Inflammatory macrophage treated with lipopolysaccharide for 1 hour (primary cell): Measurements from ENCODE around the gene EML1.

Experiments used
- DNase-seq, 2 donors: peaks; one replicate each; pipeline ENCODE4 v3.0.0-alpha.2; 2020 to 2022

The EML1 gene

DNA sequence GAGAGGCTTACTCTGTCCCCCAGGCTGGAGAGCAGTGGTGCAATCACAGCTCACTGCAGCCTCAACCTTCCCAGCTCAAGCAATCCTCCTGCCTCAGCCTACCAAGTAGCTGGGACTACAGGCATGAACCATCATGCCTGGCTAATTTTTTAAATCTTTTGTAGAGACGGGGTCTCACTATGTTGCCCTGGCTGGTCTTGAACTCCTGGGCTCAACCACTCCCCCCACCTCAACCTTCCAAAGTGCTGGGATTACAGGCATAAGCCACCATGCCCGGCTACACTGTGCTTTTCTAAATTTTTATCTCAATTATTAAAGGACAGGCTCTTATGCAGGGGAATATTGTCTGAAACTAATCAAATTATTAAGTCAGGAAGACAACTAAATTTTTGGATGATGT, 44.6 kb downstream of the EML1 start:
- DNase-seq = no peak

DNA sequence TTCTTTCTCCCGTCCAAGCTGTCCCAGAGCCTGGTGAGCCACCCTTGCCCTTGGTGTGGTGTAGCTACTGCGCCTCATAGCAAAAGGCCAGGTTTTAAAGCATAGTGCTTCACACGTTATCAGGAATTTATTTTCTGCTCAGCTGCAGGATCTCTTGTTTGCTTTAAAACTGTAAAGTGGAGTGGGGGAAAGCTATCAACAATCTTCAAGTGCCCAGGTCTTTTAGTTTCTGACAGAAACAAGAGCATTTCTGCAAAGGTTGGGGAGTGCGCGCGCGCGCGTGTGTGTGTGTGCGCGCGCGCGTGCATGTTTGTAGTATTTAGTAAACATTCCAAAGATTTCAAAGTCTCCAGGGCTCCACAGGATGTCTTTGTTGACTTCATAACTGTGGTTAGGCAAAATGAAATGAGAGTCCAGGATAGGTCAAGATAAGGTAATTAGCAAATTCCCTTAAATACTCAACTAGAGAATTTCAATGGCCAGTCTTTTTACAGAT, 45.5 kb downstream of the EML1 start:
- DNase-seq = no peak

- no peak for DNase-seq
These were observed 46.5 kb downstream of the EML1 start for GRCh38 chr14:99839696-99840095.

DNA sequence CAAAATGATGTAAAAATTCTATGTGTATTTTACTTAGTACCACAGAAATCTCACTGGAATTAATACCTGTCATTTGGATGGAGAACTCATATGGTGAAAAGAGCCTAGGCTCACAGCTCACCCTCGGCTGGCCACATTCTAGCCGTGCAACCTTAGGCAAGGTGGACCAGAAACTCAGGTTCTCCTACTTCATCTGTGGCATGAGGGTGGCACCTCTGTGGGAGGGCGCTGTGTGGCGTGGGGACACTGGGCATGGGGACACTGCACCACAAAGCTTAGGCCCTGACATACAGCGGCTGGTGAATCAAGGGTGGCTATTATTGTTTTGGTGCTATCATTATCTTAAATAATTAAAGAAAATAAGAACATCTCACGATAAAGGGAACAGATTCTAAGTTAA, 47.1 kb downstream of the EML1 start:
- no peak for DNase-seq

DNA sequence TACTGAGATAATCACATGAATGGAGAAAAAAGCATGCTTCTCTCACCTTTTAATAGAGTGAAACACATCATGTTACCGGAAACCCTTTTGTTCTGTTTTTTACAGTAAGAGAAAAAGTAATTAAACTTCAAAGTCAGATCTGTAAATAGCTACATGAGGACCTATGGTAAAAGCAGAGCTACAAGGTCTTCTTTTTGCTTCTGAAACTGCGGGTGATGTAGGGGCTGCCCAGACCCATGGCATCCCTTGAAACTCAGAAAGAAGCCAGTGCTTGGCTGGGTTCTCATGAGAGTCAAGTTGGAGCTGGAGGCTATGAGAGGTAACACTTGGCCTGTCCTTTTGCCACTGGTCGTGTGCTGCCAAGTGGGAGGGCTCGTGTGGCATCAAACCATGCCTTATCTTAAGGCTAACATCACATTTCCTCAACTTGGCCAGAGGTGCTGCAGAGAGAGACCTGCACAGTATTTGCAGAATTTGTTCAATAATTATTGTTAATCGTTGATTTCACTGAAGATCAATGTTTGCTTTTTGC, 47.6 kb downstream of the EML1 start:
- no peak for DNase-seq

DNA sequence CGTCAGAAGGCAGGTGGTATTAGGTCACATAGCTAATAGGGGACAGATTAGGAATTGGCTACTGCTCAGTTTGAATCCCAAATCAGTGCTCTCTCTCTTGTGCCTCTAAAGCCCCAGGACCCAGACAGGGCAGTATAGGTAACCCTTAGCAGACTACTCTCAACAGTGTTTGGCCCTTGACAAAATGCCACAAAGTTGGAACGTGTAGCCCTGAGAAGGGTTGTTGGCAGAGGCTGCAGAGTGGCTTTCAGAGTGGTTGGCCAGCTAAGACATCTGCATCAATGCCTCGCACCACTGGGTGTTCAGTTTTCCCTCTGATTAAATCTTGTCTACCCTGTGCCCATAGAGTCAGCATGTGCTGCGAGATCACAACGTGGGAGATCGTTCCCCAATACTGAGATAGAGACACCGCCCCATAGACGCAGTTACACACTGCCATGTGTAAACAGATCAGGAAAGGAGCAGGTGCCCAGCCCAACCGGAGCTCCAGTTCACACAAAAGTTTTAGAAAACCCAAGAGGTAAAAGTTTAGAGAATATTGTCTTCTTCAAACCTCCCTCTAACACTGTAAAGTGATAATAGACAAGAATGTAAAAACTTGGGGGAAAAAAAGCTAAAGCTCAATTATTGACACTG, 48.3 kb downstream of the EML1 start:
- DNase-seq = no peak

GRCh38 chr14:99842141-99842540, 48.9 kb downstream of the EML1 start:
- no peak for DNase-seq

- DNase-seq = no peak
These were observed 53.6 kb downstream of the EML1 start for GRCh38 chr14:99846808-99847207.

DNA sequence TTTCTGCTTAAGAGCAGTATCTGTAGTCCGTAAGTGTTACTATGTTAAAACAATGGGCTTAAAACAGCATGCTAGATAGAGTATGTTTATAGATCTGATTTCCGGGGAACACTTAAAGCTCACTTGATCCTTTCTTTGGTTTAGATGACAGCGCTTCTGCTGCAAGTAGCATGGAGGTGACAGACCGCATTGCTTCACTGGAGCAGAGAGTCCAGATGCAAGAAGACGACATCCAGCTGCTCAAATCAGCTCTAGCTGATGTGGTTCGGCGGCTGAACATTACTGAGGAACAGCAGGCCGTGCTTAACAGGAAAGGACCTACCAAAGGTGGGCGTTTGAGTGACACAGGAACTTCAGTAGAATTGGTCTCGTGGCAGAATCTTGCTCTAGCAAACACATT, 57.5 kb downstream of the EML1 start:
- no peak for DNase-seq

- no peak for DNase-seq
These were observed 59.4 kb downstream of the EML1 start for GRCh38 chr14:99852578-99852977.

DNA sequence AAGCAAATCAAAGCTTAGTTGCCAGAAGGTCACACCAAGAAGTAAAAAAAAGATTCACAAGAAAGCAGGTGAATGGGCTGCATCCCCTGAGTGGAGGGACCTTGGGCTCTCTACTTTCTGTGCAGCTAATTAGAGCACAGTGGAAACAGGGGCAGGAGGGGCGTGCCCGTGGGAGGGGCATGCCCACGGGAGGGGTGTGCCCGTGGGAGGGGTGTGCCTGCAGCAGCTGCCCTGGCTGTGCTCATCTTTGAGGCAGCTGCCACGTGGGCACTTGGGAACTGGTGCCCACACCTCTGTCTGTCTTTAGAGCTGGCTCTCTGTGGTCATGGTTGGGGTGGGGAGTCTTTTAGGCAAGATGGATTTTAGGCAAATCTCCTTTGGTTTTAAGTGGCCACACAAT, 60.0 kb downstream of the EML1 start:
- no peak for DNase-seq

DNA sequence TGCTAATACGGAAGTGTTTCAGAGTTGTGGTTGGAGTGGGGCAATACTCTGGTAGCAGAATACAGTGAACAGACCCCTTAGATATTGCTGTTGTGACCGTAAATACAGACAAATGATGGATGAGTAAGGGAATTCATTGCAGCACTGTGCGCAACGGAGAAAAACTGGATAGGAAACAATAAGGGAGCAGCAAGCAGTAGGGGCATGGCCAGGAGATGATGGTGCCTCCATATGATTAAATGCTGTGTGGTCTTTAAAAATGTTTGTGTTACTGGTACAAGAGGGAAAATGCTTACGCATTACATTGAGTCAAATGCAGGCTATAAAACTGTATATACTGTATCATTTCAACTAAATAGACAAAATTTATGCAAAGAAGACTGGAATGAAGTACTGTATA, 61.6 kb downstream of the EML1 start:
- DNase-seq = no peak

GRCh38 chr14:99855271-99855670, 62.1 kb downstream of the EML1 start:
- DNase-seq = no peak

GRCh38 chr14:99857551-99857950, 64.3 kb downstream of the EML1 start:
- no peak for DNase-seq

DNA sequence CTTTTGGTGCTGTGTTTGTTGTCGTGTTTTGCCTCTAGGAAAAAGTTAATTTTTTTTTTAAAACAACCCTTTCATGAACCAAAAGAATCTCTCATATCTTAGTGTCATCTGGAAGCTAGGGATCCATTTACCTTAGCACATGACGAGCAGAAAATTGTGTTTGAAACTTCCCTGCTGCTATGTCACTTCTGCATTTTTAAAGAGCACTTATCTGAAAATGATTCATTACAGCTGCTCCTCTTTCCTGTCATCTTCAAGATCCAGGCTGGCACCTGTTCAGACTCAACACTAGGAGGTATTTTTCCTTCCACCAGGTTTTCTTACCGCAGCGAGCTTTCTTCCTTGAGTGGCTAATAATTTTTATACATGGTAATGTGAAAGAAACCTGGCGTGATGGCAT, 67.0 kb downstream of the EML1 start:
- no peak for DNase-seq

DNA sequence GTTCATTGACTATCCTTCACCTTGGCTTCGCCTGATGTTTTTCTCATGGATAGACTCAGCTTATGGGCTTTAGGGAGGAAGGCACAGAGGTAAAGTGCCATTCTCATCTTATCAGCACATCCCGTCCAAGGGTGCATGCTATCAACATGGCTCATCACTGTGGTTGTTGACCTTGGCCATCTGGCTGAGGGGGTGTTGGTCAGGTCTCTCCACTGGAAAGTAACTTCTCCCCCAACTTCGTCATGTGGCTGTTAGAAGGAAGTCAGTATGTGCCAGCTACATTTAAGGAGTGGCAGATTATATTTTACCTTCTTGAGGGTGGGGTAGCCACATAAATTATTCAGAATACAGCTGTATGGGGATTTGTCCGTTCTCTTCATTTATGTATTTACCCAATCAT, 68.9 kb downstream of the EML1 start:
- no peak for DNase-seq

GRCh38 chr14:99863059-99863458, 69.8 kb downstream of the EML1 start:
- no peak for DNase-seq

DNA sequence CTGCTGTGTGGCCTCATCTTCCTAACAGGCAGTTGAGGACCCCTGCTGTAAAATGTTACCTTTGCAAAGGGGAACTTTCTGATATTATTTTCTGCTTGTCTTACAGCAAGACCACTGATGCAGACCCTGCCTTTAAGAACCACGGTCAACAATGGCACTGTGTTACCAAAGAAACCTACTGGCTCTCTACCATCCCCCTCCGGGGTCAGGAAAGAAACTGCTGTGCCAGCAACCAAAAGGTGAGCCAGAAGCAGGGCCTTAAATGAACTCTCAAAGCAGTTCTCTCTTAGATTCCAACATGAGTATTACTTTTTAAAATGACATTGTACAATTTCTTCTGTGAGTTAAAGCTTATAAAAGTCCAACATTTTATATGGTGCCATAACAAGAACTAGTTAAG, 72.2 kb downstream of the EML1 start:
- no peak for DNase-seq

- no peak for DNase-seq
These were observed 77.4 kb downstream of the EML1 start for GRCh38 chr14:99870617-99871016.

DNA sequence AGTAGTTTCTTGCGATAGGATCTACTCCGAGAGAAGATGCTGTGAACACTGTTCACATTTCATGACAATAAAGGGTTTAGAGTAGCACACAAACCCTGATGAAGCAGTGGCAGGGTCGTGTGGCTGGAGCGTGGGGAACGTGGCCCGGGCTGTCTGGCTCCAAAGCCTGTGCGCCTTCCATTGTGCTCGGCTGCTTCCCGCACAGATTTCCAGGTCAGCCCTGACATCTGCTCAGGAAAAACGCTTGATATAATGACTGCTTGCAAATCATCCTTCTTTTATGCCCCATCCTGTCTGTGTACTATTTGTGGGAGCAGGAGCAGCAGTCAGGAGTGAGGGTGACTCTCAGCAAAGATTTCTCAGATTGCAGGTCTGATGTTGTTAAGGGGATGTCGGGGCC, 78.6 kb downstream of the EML1 start:
- DNase-seq = no peak

DNA sequence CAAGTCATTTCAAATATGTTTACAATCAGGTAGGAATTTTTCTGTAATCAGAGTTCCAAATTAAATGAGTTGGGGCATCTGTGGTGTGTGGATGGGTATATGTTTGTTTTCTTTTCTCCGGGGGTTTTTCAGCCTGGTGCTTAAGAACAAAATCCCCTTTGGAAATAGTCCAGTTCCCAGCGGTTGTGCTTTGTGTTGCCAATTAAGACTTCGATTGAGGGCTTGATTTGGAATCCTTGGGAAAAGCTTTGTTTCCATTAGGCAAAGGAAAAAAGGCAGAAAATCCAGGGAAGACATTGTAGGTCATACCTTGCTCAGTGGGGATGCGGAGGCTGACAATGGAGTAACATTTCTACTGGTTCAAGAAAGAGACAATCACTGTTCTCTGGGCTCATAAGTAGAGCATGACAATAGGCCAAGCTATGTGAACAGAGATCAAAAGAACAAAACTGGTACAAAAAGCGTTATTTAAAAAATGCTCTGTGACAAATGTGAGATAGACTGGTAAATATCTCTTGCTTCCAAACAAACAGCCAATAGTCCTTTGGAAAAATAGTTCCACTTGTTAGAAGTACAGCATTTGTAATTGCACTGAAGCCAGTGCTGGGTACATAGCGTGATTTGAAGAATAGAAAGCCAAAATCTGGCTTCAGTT, 79.7 kb downstream of the EML1 start:
- no peak for DNase-seq

- no peak for DNase-seq
These were observed 80.4 kb downstream of the EML1 start for GRCh38 chr14:99873653-99874052.

DNA sequence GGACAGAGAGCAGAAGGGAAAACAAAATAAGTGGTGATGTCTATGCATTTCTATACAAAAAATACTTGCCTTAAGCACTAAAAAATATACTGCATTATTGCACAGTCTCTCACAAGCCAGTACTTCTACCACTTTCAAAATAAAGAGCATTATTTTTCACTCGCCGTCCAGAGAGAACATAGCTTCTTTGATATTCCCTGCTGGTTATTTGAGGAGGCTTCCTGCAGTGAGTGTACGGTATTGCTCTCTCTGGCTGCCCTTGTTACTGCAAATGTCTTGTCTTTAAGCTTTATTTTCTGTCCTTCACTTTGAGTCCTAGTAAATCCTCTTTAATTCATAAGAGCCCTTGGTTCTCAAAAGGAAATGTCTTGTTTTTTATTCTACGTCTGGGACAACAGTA, 81.1 kb downstream of the EML1 start:
- DNase-seq = no peak

DNA sequence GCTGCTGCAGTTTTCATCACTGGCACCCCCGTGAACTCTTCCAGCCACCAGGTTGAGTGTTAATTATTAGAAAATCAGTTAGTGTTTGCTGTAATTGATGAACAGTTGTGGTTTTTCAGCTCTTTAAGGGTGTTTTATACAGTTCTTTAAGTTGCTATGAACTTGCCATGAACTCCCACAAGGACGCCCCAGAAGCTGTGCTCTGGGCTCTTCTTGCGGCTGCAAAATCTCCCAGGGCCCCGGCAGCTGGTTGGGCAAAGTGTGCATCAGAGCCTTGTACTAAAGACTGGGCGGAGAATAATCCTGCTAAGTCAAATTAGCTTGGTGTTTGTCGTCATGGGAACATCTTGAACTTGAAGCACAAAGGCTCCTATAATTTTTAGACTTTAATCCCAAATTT, 82.2 kb downstream of the EML1 start:
- DNase-seq = no peak

DNA sequence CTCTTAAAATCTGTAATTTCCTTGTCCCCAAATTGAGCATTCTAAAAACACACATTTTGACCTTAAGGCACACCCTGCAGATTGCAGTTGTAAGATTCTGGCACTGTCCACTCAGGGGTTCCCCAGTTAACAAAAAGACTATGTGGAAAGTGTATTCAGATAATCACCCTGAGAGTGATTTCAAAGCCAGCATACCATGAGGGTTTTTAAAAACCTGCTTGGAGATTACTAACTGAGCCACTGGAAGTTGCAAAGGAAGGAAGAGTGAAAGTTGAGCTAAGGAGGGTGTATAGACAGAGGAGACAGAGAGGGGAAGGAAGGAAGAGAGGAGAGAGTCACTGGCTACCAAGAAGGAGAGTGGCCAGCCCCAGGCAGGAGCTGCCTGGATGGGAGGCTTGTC, 82.6 kb downstream of the EML1 start:
- DNase-seq = no peak
